Breast epithelium (tissue), 4 donors: ENCODE data around the gene MATN1. TPM values are rescaled to one million over a fixed set of nuclear protein-coding genes. Genes with fewer than 3 reads are reported as not detected.
A peak's percentile ranks its signal among the peaks of the same experiment; 100 is the strongest.

ENCODE experiments used
- DNase-seq, 2 donors: peaks; one replicate each; pipeline ENCODE4 v3.0.0-alpha.2; 2019; ENCODE audit warnings: low spot score in 2 of 2
- H3K27ac ChIP-seq, 2 donors: fragments of 200-600 bp; sonication (generic) in 1 of 2; one replicate each; pipeline ENCODE4 v1.5.1; 2016 to 2019; ENCODE audit warnings: mild to moderate bottlenecking in 1 of 2
- H3K27me3 ChIP-seq, 2 donors: fragments of 200-600 bp; sonication (generic) in 1 of 2; one replicate each; pipeline versions ENCODE4 v1.5.1 to v1.6.0; 2017 to 2019; ENCODE audit warnings: control low read depth in 1 of 2, mild to moderate bottlenecking in 1 of 2
- H3K36me3 ChIP-seq: fragments of 200-600 bp; one replicate; pipeline ENCODE4 v1.5.1; 2019
- H3K4me1 ChIP-seq, 2 donors: fragments of 200-600 bp; sonication (generic); one replicate each; pipeline ENCODE4 v1.5.1; 2016 to 2019; ENCODE audit warnings: control low read depth in 1 of 2
- H3K4me3 ChIP-seq, 3 donors: fragments of 200-600 bp; sonication (generic); 1 replicate in 2 of 3; 2 replicates in 1 of 3; pipeline ENCODE4 v1.5.1; 2016 to 2019; ENCODE audit warnings: mild to moderate bottlenecking in 3 of 3, moderate library complexity in 2 of 3
- H3K9me3 ChIP-seq, 2 donors: fragments of 200-600 bp; sonication (generic) in 1 of 2; one replicate each; pipeline ENCODE4 v1.5.1; 2016 to 2019; ENCODE audit warnings: control low read depth in 1 of 2
- POLR2A ChIP-seq: fragments of 450-650 bp; IDR thresholded peaks from one replicate; pipeline ENCODE4 v1.6.1; 2016; ENCODE audit warnings: antibody characterized with exemption, mild to moderate bottlenecking, moderate library complexity
- POLR2AphosphoS5 ChIP-seq, 3 donors: sonication (generic); formaldehyde crosslinking; IDR thresholded peaks; one replicate each; pipeline ENCODE4 v1.6.1; 2017; ENCODE audit warnings: antibody characterized with exemption in 3 of 3
- intact Hi-C: fragments of 100-400 bp; cut with DNase I; formaldehyde crosslinking; loops from one replicate; pipeline ENCODE4 v1.15.1; 2023; ENCODE audit warnings: low total_unique reads
- total RNA-seq, 3 donors: library from RNA; depleted of rRNA; stranded (reverse); fragments of >200 nt; gene quantifications; one replicate each; pipeline ENCODE4 v1.1.0, GENCODE V29; 2016
- TF ChIP-seq, protein P1 (sequence below), 3 donors: fragments of 450-650 bp; IDR thresholded peaks; one replicate each; pipeline ENCODE4 v1.5.1; 2016 to 2017; ENCODE audit warnings: antibody characterized with exemption in 3 of 3, mild to moderate bottlenecking in 3 of 3, moderate library complexity in 3 of 3

MATN1 gene
- total RNA-seq, 3 donors from 2014 or later, result not detected

GRCh38 chr1:30661311-30661710, 62.1 kb downstream of the MATN1 start:
- H3K9me3 ChIP-seq, result no peaks in the 10 kb centered on the region
- H3K36me3 ChIP-seq, result no peaks in the 10 kb centered on the region
- TF ChIP-seq, protein P1, sequence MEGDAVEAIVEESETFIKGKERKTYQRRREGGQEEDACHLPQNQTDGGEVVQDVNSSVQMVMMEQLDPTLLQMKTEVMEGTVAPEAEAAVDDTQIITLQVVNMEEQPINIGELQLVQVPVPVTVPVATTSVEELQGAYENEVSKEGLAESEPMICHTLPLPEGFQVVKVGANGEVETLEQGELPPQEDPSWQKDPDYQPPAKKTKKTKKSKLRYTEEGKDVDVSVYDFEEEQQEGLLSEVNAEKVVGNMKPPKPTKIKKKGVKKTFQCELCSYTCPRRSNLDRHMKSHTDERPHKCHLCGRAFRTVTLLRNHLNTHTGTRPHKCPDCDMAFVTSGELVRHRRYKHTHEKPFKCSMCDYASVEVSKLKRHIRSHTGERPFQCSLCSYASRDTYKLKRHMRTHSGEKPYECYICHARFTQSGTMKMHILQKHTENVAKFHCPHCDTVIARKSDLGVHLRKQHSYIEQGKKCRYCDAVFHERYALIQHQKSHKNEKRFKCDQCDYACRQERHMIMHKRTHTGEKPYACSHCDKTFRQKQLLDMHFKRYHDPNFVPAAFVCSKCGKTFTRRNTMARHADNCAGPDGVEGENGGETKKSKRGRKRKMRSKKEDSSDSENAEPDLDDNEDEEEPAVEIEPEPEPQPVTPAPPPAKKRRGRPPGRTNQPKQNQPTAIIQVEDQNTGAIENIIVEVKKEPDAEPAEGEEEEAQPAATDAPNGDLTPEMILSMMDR (IDR thresholded peaks at IDR 0.05), result no peak
- TF ChIP-seq POLR2AphosphoS5 (IDR thresholded peaks at IDR 0.05) (no peak), POLR2A (no peak)
- H3K27ac ChIP-seq, result no peak overlapping the region
- intact Hi-C loops, result no loop called here
- H3K4me3 ChIP-seq, result no peak overlapping the region
- peak in 1 of 2 donors; percentile 35 for DNase-seq
- no peaks in the 10 kb centered on the region for H3K4me1 ChIP-seq
- peaks cover 0 to 6% of the 10 kb centered on the region in 2 donors for H3K27me3 ChIP-seq

Other genes with a start within 250 kb of the MATN1 start
- gene LAPTM5, start 34.2 kb upstream of the MATN1 start, total RNA-seq, result 100 to 1,000 TPM in 1 of 3 donors, 10 to 100 TPM in 2; 41.3 to 130 (median 70.1) TPM
- 10 to 100 TPM; 16.5 to 37.8 (median 26.2) TPM for gene SDC3, start 185.2 kb upstream of the MATN1 start, total RNA-seq